HG03442 (cell line): ENCODE results near the gene PKMYT1.
"Not testable (repeated sequence)": the region's sequence is repeated elsewhere in the genome, so short reads cannot be mapped to it uniquely, and the experiment has no call there.

ENCODE experiments used
- ATAC-seq: cut with Tn5 transposase; IDR thresholded peaks from one replicate; pipeline ENCODE4 v1.9.1; 2021; ENCODE audit warnings: mild to moderate bottlenecking, moderate library complexity; ENCODE audit not compliant: unreplicated experiment

Gene PKMYT1

GRCh38 chr16:2963074-2963722 is 17.0 kb downstream of the PKMYT1 start:
- no peak for ATAC-seq

GRCh38 chr16:2962334-2963073 is 17.7 kb downstream of the PKMYT1 start:
- ATAC-seq: no peak

- no peak for ATAC-seq
These were observed 19.8 kb downstream of the PKMYT1 start for GRCh38 chr16:2960183-2961010.

GRCh38 chr16:2959206-2959605 is 21.0 kb downstream of the PKMYT1 start:
- no peak for ATAC-seq

GRCh38 chr16:2956579-2956956 is 23.7 kb downstream of the PKMYT1 start:
- no peak for ATAC-seq

- no peak for ATAC-seq
These were observed 24.3 kb downstream of the PKMYT1 start for GRCh38 chr16:2955779-2956578.

GRCh38 chr16:2955438-2955778 is 24.8 kb downstream of the PKMYT1 start:
- no peak for ATAC-seq

GRCh38 chr16:2954656-2955381 is 25.4 kb downstream of the PKMYT1 start:
- no peak for ATAC-seq

GRCh38 chr16:2953706-2954627 is 26.3 kb downstream of the PKMYT1 start:
- ATAC-seq: no peak

GRCh38 chr16:2952679-2953078 is 27.6 kb downstream of the PKMYT1 start:
- no peak for ATAC-seq

- no peak for ATAC-seq
These were observed 29.5 kb downstream of the PKMYT1 start for GRCh38 chr16:2950773-2951172.

- ATAC-seq: no peak
These were observed 29.9 kb downstream of the PKMYT1 start for GRCh38 chr16:2950353-2950724.

GRCh38 chr16:2949705-2950352 is 30.4 kb downstream of the PKMYT1 start:
- ATAC-seq: no peak

- no peak for ATAC-seq
These were observed 31.2 kb downstream of the PKMYT1 start for GRCh38 chr16:2948807-2949704.

- ATAC-seq: no peak
These were observed 33.6 kb downstream of the PKMYT1 start for GRCh38 chr16:2946649-2947048.

- ATAC-seq: not testable (repeated sequence)
These were observed 36.5 kb downstream of the PKMYT1 start for GRCh38 chr16:2943716-2944115.

- ATAC-seq: no peak
These were observed 38.2 kb downstream of the PKMYT1 start for GRCh38 chr16:2942045-2942444.

GRCh38 chr16:2939968-2940367 is 40.3 kb downstream of the PKMYT1 start:
- no peak for ATAC-seq
